Tibial nerve (tissue), 4 donors: ENCODE results near the gene FANCC. TPM values are rescaled to one million over a fixed set of nuclear protein-coding genes. Genes with fewer than 3 reads are reported as not detected.
"Not testable (repeated sequence)": the region's sequence is repeated elsewhere in the genome, so short reads cannot be mapped to it uniquely, and the experiment has no call there.

Experiments
- DNase-seq, 2 donors: peaks; one replicate each; pipeline ENCODE4 v3.0.0-alpha.2; 2019; ENCODE audit warnings: low spot score in 2 of 2
- H3K27ac ChIP-seq, 4 donors: fragments of 200-600 bp; sonication (generic) in 3 of 4; one replicate each; pipeline ENCODE4 v1.5.1; 2017 to 2019; ENCODE audit warnings: mild to moderate bottlenecking in 1 of 4
- H3K27me3 ChIP-seq, 2 donors: fragments of 200-600 bp; sonication (generic) in 1 of 2; one replicate each; pipeline versions ENCODE4 v1.5.1 to v1.6.0; 2017 to 2019
- H3K36me3 ChIP-seq, 3 donors: fragments of 200-600 bp; sonication (generic); one replicate each; pipeline ENCODE4 v1.5.1; 2018 to 2019
- H3K4me1 ChIP-seq, 4 donors: fragments of 200-600 bp; sonication (generic) in 3 of 4; one replicate each; pipeline ENCODE4 v1.5.1; 2017 to 2019
- H3K4me3 ChIP-seq, 4 donors: fragments of 200-600 bp; sonication (generic) in 3 of 4; one replicate each; pipeline ENCODE4 v1.5.1; 2017 to 2019; ENCODE audit warnings: mild to moderate bottlenecking in 1 of 4, moderate library complexity in 1 of 4
- H3K9me3 ChIP-seq, 4 donors: fragments of 200-600 bp; sonication (generic) in 3 of 4; one replicate each; pipeline ENCODE4 v1.5.1; 2017 to 2019
- EP300 ChIP-seq, 2 donors: sonication (generic); formaldehyde crosslinking; IDR thresholded peaks; one replicate each; pipeline ENCODE4 v1.6.1; 2017; ENCODE audit warnings: antibody characterized with exemption in 2 of 2, mild to moderate bottlenecking in 1 of 2
- POLR2A ChIP-seq, 2 donors: fragments of 450-650 bp; IDR thresholded peaks; one replicate each; pipeline ENCODE4 v1.6.1; 2017; ENCODE audit warnings: antibody characterized with exemption in 2 of 2, mild to moderate bottlenecking in 2 of 2, moderate library complexity in 2 of 2
- WGBS, 2 donors: methylation state at CpG; one replicate each; pipeline ENCODE4 v1.1.5; 2018; 5-methylcytosine and 5-hydroxymethylcytosine counted together
- total RNA-seq, 4 donors: library from RNA; depleted of rRNA; stranded (reverse); fragments of >200 nt; gene quantifications; one replicate each; pipeline ENCODE4 v1.1.0, GENCODE V29; 2016
- TF ChIP-seq, protein P1 (sequence below), 5 experiments: fragments of 200-600 bp in 3 of 5; fragments of 450-650 bp in 2 of 5; sonication (generic) in 3 of 5; IDR thresholded peaks; one replicate each; pipeline ENCODE4 v1.5.1; 2016 to 2019; ENCODE audit warnings: antibody characterized with exemption in 5 of 5, mild to moderate bottlenecking in 3 of 5, moderate library complexity in 2 of 5

The FANCC gene
- total RNA-seq, 4 donors from 2014 or later: 6.5 to 12.6 (median 10.2) TPM

- TF ChIP-seq, protein P1, sequence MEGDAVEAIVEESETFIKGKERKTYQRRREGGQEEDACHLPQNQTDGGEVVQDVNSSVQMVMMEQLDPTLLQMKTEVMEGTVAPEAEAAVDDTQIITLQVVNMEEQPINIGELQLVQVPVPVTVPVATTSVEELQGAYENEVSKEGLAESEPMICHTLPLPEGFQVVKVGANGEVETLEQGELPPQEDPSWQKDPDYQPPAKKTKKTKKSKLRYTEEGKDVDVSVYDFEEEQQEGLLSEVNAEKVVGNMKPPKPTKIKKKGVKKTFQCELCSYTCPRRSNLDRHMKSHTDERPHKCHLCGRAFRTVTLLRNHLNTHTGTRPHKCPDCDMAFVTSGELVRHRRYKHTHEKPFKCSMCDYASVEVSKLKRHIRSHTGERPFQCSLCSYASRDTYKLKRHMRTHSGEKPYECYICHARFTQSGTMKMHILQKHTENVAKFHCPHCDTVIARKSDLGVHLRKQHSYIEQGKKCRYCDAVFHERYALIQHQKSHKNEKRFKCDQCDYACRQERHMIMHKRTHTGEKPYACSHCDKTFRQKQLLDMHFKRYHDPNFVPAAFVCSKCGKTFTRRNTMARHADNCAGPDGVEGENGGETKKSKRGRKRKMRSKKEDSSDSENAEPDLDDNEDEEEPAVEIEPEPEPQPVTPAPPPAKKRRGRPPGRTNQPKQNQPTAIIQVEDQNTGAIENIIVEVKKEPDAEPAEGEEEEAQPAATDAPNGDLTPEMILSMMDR (IDR thresholded peaks at IDR 0.05): no peak
- TF ChIP-seq POLR2A (IDR thresholded peaks at IDR 0.05) (no peak), EP300 (IDR thresholded peaks at IDR 0.05) (no peak)
Observed at GRCh38 chr9:95225726-95226106, 91.8 kb downstream of the FANCC start.

GRCh38 chr9:95225076-95225725 lies 92.3 kb downstream of the FANCC start:
- H3K27ac ChIP-seq: no peak overlapping the region
- H3K4me3 ChIP-seq: no peak overlapping the region
- H3K27me3 ChIP-seq: no peaks in the 10 kb centered on the region
- H3K9me3 ChIP-seq: no peaks in the 10 kb centered on the region
- TF ChIP-seq EP300 (IDR thresholded peaks at IDR 0.05): no peak
- TF ChIP-seq, protein P1 (IDR thresholded peaks at IDR 0.05): no peak
- no peak for TF ChIP-seq POLR2A (IDR thresholded peaks at IDR 0.05)
- H3K4me1 ChIP-seq: no peaks in the 10 kb centered on the region
- WGBS, 2 donors: 65 to 73% methylated on average over 5 of the region's 5 CpGs
- DNase-seq: no peak
- H3K36me3 ChIP-seq: no peaks in the 10 kb centered on the region

More at GRCh38 chr9:95225726-95226106, 91.8 kb downstream of the FANCC start:
- Histone ChIP-seq H3K4me1 (no peaks in the 10 kb centered on the region), H3K27me3 (no peaks in the 10 kb centered on the region), H3K27ac (no peak overlapping the region), H3K4me3 (no peak overlapping the region), H3K36me3 (peaks cover 0 to 5% (median 0%) of the 10 kb centered on the region in 3 donors), H3K9me3 (no peaks in the 10 kb centered on the region)
- DNase-seq: no peak

DNA sequence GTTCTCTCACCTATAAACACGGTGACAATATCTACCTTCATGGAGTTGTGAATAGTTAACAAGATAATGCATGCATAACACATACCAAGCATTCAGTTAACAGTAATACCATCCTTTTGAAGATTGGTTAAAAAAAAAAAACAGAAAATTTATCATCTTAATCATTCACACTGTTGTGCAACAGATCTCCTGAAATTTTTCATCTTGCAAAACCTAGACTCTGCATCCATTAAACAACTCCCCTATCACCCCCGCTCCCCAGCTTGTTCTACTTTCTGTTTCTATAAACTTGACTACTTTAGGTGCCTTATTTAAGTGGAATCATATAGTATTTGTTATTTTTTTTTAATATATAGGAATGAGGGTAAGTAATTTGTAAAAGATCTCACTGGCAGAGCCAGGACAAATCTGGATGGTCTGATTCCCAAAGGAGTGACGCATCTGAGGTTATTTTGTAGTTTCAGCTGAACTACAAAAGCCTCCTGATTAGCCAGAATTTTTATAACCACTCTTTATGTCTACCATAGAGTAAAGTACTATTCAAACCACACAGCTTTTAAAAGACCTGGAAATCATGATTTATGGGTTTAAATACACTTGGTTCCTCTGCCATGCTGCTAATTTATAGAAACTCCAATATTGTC lies 93.0 kb downstream of the FANCC start:
- H3K27me3 ChIP-seq: no peaks in the 10 kb centered on the region
- no peak for DNase-seq
- no peak overlapping the region for H3K4me3 ChIP-seq
- WGBS, 2 donors: 93 to 94% methylated on average over 3 of the region's 3 CpGs
- H3K27ac ChIP-seq: no peak overlapping the region
- no peaks in the 10 kb centered on the region for H3K4me1 ChIP-seq
- no peaks in the 10 kb centered on the region for H3K9me3 ChIP-seq
- H3K36me3 ChIP-seq: no peaks in the 10 kb centered on the region
- TF ChIP-seq, protein P1 (IDR thresholded peaks at IDR 0.05): no peak
- TF ChIP-seq POLR2A (IDR thresholded peaks at IDR 0.05): no peak
- no peak for TF ChIP-seq EP300 (IDR thresholded peaks at IDR 0.05)

DNA sequence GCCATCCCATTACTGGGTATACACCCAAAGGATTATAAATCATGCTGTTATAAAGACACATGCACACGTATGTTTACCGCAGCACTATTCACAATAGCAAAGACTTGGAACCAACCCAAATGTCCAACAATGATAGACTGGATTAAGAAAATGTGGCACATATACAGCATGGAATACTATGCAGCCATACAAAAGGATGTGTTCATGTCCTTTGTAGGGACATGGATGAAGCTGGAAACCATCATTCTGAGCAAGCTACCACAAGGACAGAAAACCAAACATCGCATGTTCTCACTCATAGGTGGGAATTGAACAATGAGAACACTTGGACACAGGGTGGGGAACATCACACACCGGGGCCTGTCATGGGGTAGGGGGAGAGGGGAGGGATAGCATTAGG lies 97.2 kb downstream of the FANCC start:
- WGBS, 2 donors: 75 to 97% methylated on average over 4 of the region's 4 CpGs
- DNase-seq, H3K27ac ChIP-seq, H3K4me1 ChIP-seq, H3K27me3 ChIP-seq, H3K4me3 ChIP-seq, H3K36me3 ChIP-seq, H3K9me3 ChIP-seq: not testable (repeated sequence)

DNA sequence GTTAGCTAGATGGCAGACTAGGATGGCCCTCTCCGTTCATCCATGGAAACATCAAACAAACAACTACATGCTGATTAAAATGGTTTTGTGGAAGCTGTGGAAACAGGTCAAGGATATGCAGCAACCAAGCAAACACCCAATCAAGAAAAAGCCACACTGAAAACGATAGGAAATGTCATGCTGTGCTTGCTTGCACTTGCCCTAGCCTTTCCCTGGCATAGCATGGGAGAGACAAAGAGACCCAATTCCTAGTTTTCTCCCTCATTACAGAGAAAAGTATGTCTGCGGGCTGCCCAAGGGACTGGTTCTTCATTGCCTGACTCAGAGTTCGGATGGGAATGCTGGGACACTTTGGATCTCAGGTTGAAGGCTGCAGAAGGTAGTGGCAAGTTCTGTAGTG lies 98.7 kb downstream of the FANCC start:
- no peak for TF ChIP-seq EP300 (IDR thresholded peaks at IDR 0.05)
- Histone ChIP-seq H3K36me3 (no peaks in the 10 kb centered on the region), H3K27ac (no peak overlapping the region), H3K4me3 (no peak overlapping the region), H3K27me3 (no peaks in the 10 kb centered on the region), H3K9me3 (no peaks in the 10 kb centered on the region), H3K4me1 (no peaks in the 10 kb centered on the region)
- WGBS, 2 donors: 68 to 69% methylated on average over 4 of the region's 4 CpGs
- no peak for DNase-seq

GRCh38 chr9:95217936-95218335 lies 99.6 kb downstream of the FANCC start:
- DNase-seq: no peak
- Histone ChIP-seq H3K36me3 (no peaks in the 10 kb centered on the region), H3K27me3 (no peaks in the 10 kb centered on the region), H3K9me3 (no peaks in the 10 kb centered on the region), H3K4me3 (no peak overlapping the region), H3K4me1 (no peaks in the 10 kb centered on the region), H3K27ac (no peak overlapping the region)
- 85 to 95% methylated on average over 5 of the region's 5 CpGs for whole genome bisulfite sequencing, 2 donors
- TF ChIP-seq, protein P1 (IDR thresholded peaks at IDR 0.05): no peak
- TF ChIP-seq POLR2A (IDR thresholded peaks at IDR 0.05) (no peak), EP300 (IDR thresholded peaks at IDR 0.05) (no peak)
